Neural progenitor cell (in vitro differentiated cells): Measurements from ENCODE around the gene USP6. TPM values are rescaled to one million over a fixed set of nuclear protein-coding genes. Genes with fewer than 3 reads are reported as not detected.
"Not testable (repeated sequence)": the region's sequence is repeated elsewhere in the genome, so short reads cannot be mapped to it uniquely, and the experiment has no call there.

Experiments
- DNase-seq: peaks from one replicate; pipeline ENCODE4 v3.0.0-alpha.2; 2016; ENCODE audit warnings: low spot score
- H2AFZ ChIP-seq: fragments of 200-600 bp; sonication (generic); replicated peaks from 2 replicates; pipeline ENCODE4 v1.6.1; 2016; ENCODE audit warnings: antibody characterized with exemption
- H3F3A ChIP-seq: fragments of 200-600 bp; sonication (generic); 2 replicates; pipeline ENCODE4 v1.6.1; 2016; ENCODE audit warnings: antibody characterized with exemption, low read depth
- H3K27ac ChIP-seq: fragments of 200-600 bp; sonication (generic); 2 replicates; pipeline ENCODE4 v1.5.1; 2016; ENCODE audit warnings: mild to moderate bottlenecking
- H3K27me3 ChIP-seq: fragments of 200-600 bp; sonication (generic); 2 replicates; pipeline ENCODE4 v1.6.1; 2016; ENCODE audit warnings: mild to moderate bottlenecking, moderate library complexity
- H3K36me3 ChIP-seq: fragments of 200-600 bp; sonication (generic); 2 replicates; pipeline ENCODE4 v1.5.1; 2016
- H3K4me1 ChIP-seq: fragments of 200-600 bp; sonication (generic); 2 replicates; pipeline ENCODE4 v1.6.1; 2016; ENCODE audit warnings: mixed run types
- H3K4me2 ChIP-seq: fragments of 200-600 bp; sonication (generic); 2 replicates; pipeline ENCODE4 v1.6.1; 2016
- H3K4me3 ChIP-seq: fragments of 200-600 bp; sonication (generic); 2 replicates; pipeline ENCODE4 v1.5.1; 2016
- H3K79me2 ChIP-seq: fragments of 200-600 bp; sonication (generic); 2 replicates; pipeline ENCODE4 v1.6.1; 2016; ENCODE audit warnings: low read depth
- H3K9ac ChIP-seq: fragments of 200-600 bp; sonication (generic); 2 replicates; pipeline ENCODE4 v1.6.1; 2016
- H3K9me3 ChIP-seq: fragments of 200-600 bp; sonication (generic); 2 replicates; pipeline ENCODE4 v1.5.1; 2016; ENCODE audit warnings: low read depth
- H4K20me1 ChIP-seq: fragments of 200-600 bp; sonication (generic); 2 replicates; pipeline ENCODE4 v1.6.1; 2016; ENCODE audit warnings: low read depth
- H3K27ac Mint-ChIP-seq: 3 replicates; pipeline ENCODE4 v1.8.0; 2021; ENCODE audit warnings: mixed read lengths
- H3K27me3 Mint-ChIP-seq: 2 replicates; pipeline ENCODE4 v1.8.0; 2022; ENCODE audit warnings: low read depth, mild to moderate bottlenecking, inconsistent platforms, moderate library complexity, mixed read lengths; ENCODE audit not compliant: insufficient read depth
- H3K36me3 Mint-ChIP-seq: 3 replicates; pipeline ENCODE4 v1.8.0; 2021; ENCODE audit warnings: mixed read lengths
- H3K4me1 Mint-ChIP-seq: 3 replicates; pipeline ENCODE4 v1.8.0; 2021; ENCODE audit warnings: mixed read lengths
- H3K4me3 Mint-ChIP-seq: 3 replicates; pipeline ENCODE4 v1.8.0; 2021; ENCODE audit warnings: mild to moderate bottlenecking, moderate library complexity, mixed read lengths
- H3K9me3 Mint-ChIP-seq: 3 replicates; pipeline ENCODE4 v1.8.0; 2020; ENCODE audit warnings: mixed read lengths
- EZH2 ChIP-seq: fragments of 200-600 bp; sonication (generic); IDR thresholded peaks from 2 replicates; pipeline ENCODE4 v1.6.1; 2017; ENCODE audit warnings: antibody characterized with exemption, mild to moderate bottlenecking, moderate library complexity
- EZH2phosphoT487 ChIP-seq: fragments of 200-600 bp; sonication (generic); IDR thresholded peaks from 2 replicates; pipeline ENCODE4 v1.6.1; 2017; ENCODE audit warnings: antibody characterized with exemption
- total RNA-seq: library from RNA; depleted of rRNA; stranded (reverse); fragments of >200 nt; gene quantifications from 2 replicates; pipeline ENCODE4 v1.2.3, GENCODE V29; 2015; ENCODE audit warnings: low replicate concordance
- TF ChIP-seq, protein P1 (sequence below): fragments of 200-600 bp; sonication (generic); IDR thresholded peaks from 2 replicates; pipeline ENCODE4 v1.5.1; 2017; ENCODE audit warnings: antibody characterized with exemption, mild to moderate bottlenecking

Gene USP6
- total RNA-seq, 1 donor from 2014 or later = 0.17 TPM

DNA sequence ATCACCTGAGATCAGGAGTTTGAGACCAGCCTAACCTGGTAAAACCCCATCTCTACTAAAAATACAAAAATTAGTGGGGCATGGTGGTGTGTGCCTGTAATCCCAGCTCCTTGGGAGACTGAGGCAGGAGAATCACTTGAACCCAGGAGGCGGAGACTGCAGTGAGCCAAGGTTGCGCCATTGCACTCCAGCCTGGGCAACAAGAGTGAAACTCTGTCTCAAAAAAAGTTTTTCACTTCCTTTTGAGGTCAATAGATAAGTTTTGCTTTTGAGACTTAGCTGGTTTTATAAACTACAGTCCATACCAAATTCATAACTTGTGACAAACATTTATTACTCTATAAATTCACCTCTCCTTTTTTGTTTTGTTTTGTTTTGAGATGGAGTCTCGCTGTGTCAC lies 46.0 kb downstream of the USP6 start:
- H3K27me3 ChIP-seq = peaks cover 13% of the 10 kb centered on the region
- H3K4me2 ChIP-seq, H3K9ac ChIP-seq, H3K27ac ChIP-seq, H3K4me1 ChIP-seq, H3K27ac Mint-ChIP-seq, H3K27me3 Mint-ChIP-seq, H3K4me1 Mint-ChIP-seq, H3F3A ChIP-seq, H3K4me3 ChIP-seq, H4K20me1 ChIP-seq, DNase-seq, H3K36me3 Mint-ChIP-seq, H3K79me2 ChIP-seq, H3K9me3 ChIP-seq, H3K36me3 ChIP-seq, H3K4me3 Mint-ChIP-seq, H3K9me3 Mint-ChIP-seq, H2AFZ ChIP-seq: not testable (repeated sequence)

GRCh38 chr17:5164436-5164835 lies 48.6 kb downstream of the USP6 start:
- Mint-ChIP-seq H3K36me3 (no peaks in the 10 kb centered on the region), H3K4me3 (no peak overlapping the region), H3K9me3 (no peaks in the 10 kb centered on the region), H3K27me3 (peaks cover 2% of the 10 kb centered on the region), H3K27ac (no peak overlapping the region), H3K4me1 (no peaks in the 10 kb centered on the region)
- no peaks in the 10 kb centered on the region for H4K20me1 ChIP-seq
- no peak for TF ChIP-seq EZH2
- TF ChIP-seq, protein P1, sequence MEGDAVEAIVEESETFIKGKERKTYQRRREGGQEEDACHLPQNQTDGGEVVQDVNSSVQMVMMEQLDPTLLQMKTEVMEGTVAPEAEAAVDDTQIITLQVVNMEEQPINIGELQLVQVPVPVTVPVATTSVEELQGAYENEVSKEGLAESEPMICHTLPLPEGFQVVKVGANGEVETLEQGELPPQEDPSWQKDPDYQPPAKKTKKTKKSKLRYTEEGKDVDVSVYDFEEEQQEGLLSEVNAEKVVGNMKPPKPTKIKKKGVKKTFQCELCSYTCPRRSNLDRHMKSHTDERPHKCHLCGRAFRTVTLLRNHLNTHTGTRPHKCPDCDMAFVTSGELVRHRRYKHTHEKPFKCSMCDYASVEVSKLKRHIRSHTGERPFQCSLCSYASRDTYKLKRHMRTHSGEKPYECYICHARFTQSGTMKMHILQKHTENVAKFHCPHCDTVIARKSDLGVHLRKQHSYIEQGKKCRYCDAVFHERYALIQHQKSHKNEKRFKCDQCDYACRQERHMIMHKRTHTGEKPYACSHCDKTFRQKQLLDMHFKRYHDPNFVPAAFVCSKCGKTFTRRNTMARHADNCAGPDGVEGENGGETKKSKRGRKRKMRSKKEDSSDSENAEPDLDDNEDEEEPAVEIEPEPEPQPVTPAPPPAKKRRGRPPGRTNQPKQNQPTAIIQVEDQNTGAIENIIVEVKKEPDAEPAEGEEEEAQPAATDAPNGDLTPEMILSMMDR = no peak
- TF ChIP-seq EZH2phosphoT487 = no peak
- H3K4me3 ChIP-seq = no peak overlapping the region
- no peak overlapping the region for H2AFZ ChIP-seq
- H3F3A ChIP-seq = no peaks in the 10 kb centered on the region
- peaks cover 2% of the 10 kb centered on the region for H3K27me3 ChIP-seq
- DNase-seq = no peak
- no peak overlapping the region for H3K27ac ChIP-seq
- no peaks in the 10 kb centered on the region for H3K79me2 ChIP-seq
- H3K4me2 ChIP-seq = no peak overlapping the region
- no peaks in the 10 kb centered on the region for H3K36me3 ChIP-seq
- H3K9ac ChIP-seq = no peak overlapping the region
- no peaks in the 10 kb centered on the region for H3K4me1 ChIP-seq
- no peaks in the 10 kb centered on the region for H3K9me3 ChIP-seq

GRCh38 chr17:5165791-5166564 lies 50.1 kb downstream of the USP6 start:
- not testable (repeated sequence) for H3K9me3 ChIP-seq, H3K4me3 Mint-ChIP-seq, H3K4me2 ChIP-seq, H3K4me1 ChIP-seq, H3F3A ChIP-seq, H3K79me2 ChIP-seq, H3K4me1 Mint-ChIP-seq, H3K9me3 Mint-ChIP-seq, H4K20me1 ChIP-seq, H3K27ac ChIP-seq, H3K9ac ChIP-seq, H3K27ac Mint-ChIP-seq, H3K27me3 ChIP-seq, H3K27me3 Mint-ChIP-seq, H2AFZ ChIP-seq, H3K36me3 Mint-ChIP-seq, H3K4me3 ChIP-seq, H3K36me3 ChIP-seq, DNase-seq

DNA sequence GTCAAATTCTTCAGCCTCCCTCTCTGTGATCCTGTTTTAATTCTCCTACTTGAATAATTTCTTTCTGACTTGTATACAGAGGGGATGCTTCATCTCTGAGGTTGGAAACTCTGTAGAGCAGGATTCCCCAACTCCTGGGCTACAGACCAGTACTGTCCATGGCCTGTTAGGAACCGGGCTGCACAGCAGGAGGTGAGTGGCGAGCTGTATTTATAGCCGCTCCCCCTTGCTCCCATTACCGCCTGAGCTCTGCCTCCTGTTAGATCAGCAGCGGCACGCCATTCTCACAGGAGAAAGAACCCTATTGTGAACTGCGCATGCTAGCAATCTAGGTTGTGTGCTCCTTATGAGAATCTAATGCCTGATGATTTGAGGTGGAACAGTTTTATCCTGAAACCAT lies 59.2 kb downstream of the USP6 start:
- not testable (repeated sequence) for DNase-seq, H3K27me3 Mint-ChIP-seq, H3F3A ChIP-seq, H4K20me1 ChIP-seq, H3K27ac Mint-ChIP-seq, H3K79me2 ChIP-seq, H2AFZ ChIP-seq, H3K4me1 ChIP-seq, H3K27ac ChIP-seq, H3K4me1 Mint-ChIP-seq, H3K9ac ChIP-seq, H3K4me3 Mint-ChIP-seq, H3K4me3 ChIP-seq, H3K4me2 ChIP-seq, H3K27me3 ChIP-seq
- H3K36me3 ChIP-seq = peaks cover 24% of the 10 kb centered on the region
- peaks cover 29% of the 10 kb centered on the region for H3K9me3 ChIP-seq
- Mint-ChIP-seq H3K36me3 (peaks cover 46% of the 10 kb centered on the region), H3K9me3 (peaks cover 56% of the 10 kb centered on the region)

DNA sequence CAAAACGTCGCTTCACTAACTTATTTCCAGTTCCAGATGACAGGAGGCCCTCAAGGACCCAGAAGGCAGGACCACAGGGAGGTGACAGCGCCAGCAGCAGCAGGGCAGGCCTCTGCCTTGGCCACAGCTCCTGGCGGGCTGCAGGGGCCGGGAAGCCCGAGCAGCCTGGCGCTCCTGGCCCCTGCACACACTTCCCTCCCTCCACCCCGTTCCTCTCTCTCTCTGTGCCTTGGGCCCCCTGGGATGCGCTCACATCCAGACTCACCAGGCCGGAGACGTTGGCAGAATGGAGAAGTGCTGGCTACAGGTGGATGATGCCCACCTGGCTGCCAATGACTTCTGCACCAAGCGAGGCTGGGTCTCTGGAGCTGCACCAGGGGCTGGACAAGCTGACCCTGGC lies 63.2 kb downstream of the USP6 start:
- H4K20me1 ChIP-seq = no peaks in the 10 kb centered on the region
- Mint-ChIP-seq H3K27ac (no peak overlapping the region), H3K4me1 (no peaks in the 10 kb centered on the region), H3K36me3 (peaks cover 64% of the 10 kb centered on the region), H3K27me3 (peaks cover 25% of the 10 kb centered on the region), H3K4me3 (no peak overlapping the region), H3K9me3 (peaks cover 83% of the 10 kb centered on the region)
- no peak overlapping the region for H3K4me2 ChIP-seq
- H3K9me3 ChIP-seq = peaks cover 69% of the 10 kb centered on the region
- no peaks in the 10 kb centered on the region for H3K79me2 ChIP-seq
- no peak overlapping the region for H2AFZ ChIP-seq
- H3K4me3 ChIP-seq = no peak overlapping the region
- no peak for DNase-seq
- no peak overlapping the region for H3K27ac ChIP-seq
- no peaks in the 10 kb centered on the region for H3K27me3 ChIP-seq
- TF ChIP-seq EZH2 (no peak), EZH2phosphoT487 (no peak)
- TF ChIP-seq, protein P1 = no peak
- no peak overlapping the region for H3K9ac ChIP-seq
- no peaks in the 10 kb centered on the region for H3K4me1 ChIP-seq
- peaks cover 57% of the 10 kb centered on the region for H3K36me3 ChIP-seq
- peaks cover 36% of the 10 kb centered on the region for H3F3A ChIP-seq
